ENCODE measurements around the gene AMOT. TPM values are rescaled to one million over a fixed set of nuclear protein-coding genes. Genes with fewer than 3 reads are reported as not detected.

AMOT gene
- total RNA-seq, 2 experiments from 2014 or later = 0.69 to 0.79 TPM

DNA sequence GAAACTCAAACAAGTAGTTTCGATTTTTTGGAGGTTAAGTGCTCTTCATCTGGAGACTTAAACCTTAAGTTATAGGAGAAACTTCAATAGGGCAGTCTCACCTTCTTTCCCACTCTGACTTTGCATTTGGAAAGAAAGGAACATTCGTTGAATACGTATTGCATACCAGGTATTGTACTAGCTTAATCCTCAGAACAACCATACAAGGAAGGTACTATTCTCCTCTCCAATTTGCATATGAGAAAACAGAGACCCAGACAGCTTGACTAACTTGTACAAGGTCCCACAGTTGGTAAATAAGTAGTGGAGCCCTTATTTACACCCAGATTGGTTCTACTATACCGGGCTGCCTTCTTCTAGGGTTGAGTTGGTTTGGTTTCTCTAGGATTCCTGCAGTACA, 32.6 kb downstream of the AMOT start:
- Mint-ChIP-seq H3K27me3 (no peaks in the 10 kb centered on the region), H3K4me3 (no peak overlapping the region), H3K4me1 (no peaks in the 10 kb centered on the region), H3K27ac (no peak overlapping the region), H3K36me3 (ENCODE audit: low read depth) (no peaks in the 10 kb centered on the region), H3K9me3 (no peaks in the 10 kb centered on the region)
- no peak for DNase-seq
- ChIA-PET POLR2A (no interaction called here), CTCF (no interaction called here)

DNA sequence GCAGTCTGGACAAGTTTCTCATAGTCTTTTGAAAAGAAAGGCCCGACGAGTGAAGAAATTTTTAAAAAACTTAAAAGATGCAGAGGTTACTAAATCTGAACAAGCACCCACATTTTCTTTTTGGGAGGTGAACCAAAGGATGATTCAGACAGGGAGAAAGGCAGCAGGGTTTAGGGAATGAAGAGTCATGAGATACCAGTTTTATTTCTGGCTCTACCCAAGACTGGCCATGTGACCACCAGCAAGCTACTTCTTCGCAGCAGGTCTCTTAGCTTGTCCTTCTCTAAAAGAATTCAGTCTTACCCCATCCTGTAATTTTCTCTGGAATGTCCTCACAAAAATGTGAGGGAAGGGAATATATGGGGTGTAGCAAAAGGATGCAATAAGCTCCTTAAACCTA, 37.6 kb downstream of the AMOT start:
- no peak for DNase-seq
- no peaks in the 10 kb centered on the region for H3K27me3 Mint-ChIP-seq
- no peaks in the 10 kb centered on the region for H3K4me1 Mint-ChIP-seq
- no peak overlapping the region for H3K4me3 Mint-ChIP-seq
- H3K9me3 Mint-ChIP-seq = no peaks in the 10 kb centered on the region
- CTCF ChIA-PET = no interaction called here
- H3K36me3 Mint-ChIP-seq (ENCODE audit: low read depth) = no peaks in the 10 kb centered on the region
- POLR2A ChIA-PET = no interaction called here
- H3K27ac Mint-ChIP-seq = no peak overlapping the region

DNA sequence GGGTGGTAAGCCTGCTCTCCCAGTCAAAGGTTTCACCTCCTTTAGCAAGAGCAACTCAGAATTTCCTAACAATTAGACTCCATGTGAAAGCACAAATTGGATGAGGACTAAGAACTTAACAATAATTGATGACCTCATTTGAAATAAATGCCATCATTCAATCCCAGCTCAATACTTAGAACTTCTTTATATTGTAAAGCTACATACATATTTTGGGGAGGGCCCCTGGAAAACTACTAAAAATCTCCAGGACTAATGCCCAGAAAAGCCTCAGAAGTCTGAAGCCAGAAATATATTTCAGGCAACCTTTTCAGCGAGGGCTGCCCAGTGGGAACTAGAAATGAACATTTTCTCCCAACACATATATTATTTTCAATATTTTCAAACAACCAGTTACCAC, 38.1 kb downstream of the AMOT start:
- CTCF ChIA-PET = no interaction called here
- Mint-ChIP-seq H3K27me3 (no peaks in the 10 kb centered on the region), H3K4me1 (no peaks in the 10 kb centered on the region), H3K27ac (no peak overlapping the region), H3K9me3 (no peaks in the 10 kb centered on the region), H3K4me3 (no peak overlapping the region), H3K36me3 (ENCODE audit: low read depth) (no peaks in the 10 kb centered on the region)
- DNase-seq = no peak
- POLR2A ChIA-PET = no interaction called here

DNA sequence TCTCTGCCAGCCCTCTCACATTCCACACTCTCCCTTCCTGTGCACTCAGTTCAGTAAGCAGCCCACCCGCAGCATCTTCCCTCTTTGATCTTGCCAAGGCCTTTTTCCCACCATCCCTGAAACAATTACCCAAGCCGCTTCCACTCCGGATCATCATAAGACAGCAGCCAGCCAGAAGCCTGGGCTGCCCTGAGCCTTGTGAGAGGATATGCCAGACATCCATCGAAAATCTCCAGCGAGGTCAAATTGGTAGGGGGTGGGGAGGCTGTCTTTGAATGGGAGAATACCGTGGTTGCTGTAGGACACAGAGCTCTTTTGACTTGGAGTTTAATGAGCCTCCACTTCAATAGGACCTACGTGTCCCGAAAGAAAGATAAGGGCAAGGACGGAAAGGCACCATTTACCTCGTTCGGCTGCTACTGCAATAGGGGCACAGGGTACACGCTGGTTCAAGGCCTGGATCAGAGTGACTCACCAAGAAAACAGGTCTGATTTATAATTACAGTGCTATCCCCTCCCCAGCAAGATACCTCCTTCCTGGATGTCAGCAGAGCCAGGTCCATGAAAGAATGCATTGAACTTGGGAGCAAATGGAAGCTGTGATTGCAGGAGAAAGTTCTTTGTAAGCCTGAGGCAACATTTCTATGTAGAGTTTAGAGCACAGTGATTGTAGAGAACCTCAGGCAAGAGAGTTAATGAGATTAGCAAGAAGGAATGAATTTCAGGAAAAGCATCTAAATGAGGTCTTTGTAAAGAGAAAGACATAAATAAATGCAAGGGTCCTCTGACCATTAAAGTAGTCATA, 39.5 kb downstream of the AMOT start:
- H3K36me3 Mint-ChIP-seq (ENCODE audit: low read depth) = no peaks in the 10 kb centered on the region
- no peak overlapping the region for H3K4me3 Mint-ChIP-seq
- no peaks in the 10 kb centered on the region for H3K9me3 Mint-ChIP-seq
- no peaks in the 10 kb centered on the region for H3K4me1 Mint-ChIP-seq
- no peak for DNase-seq
- CTCF ChIA-PET = no interaction called here
- H3K27ac Mint-ChIP-seq = no peak overlapping the region
- H3K27me3 Mint-ChIP-seq = no peaks in the 10 kb centered on the region
- POLR2A ChIA-PET = no interaction called here

DNA sequence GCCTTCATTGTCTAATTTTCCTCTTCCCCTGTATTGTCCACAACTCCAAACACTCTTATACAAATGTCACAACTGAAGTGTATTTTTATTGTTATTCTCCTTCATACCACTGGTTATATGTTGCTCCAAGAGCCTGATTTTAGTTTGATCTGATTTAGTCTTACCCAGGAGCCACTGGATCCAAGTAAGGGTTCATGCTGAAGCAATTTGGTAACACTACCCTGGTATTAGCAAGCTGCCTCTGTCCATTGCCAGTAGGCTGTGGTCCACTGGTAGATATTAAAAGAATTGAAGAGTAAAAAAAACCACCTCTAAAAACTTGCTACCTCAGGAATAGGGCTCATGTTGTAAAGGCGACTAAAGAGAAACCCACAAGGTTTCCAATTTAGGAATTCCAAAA, 41.2 kb downstream of the AMOT start:
- Mint-ChIP-seq H3K27ac (no peak overlapping the region), H3K36me3 (ENCODE audit: low read depth) (no peaks in the 10 kb centered on the region), H3K27me3 (no peaks in the 10 kb centered on the region), H3K4me3 (no peak overlapping the region), H3K4me1 (no peaks in the 10 kb centered on the region), H3K9me3 (no peaks in the 10 kb centered on the region)
- ChIA-PET CTCF (interaction anchor here (0.8 kb wide), 1 partner anchor 9 kb away, joined by 3 read pairs; no protein-coding TSS in a partner anchor), POLR2A (no interaction called here)
- no peak for DNase-seq

DNA sequence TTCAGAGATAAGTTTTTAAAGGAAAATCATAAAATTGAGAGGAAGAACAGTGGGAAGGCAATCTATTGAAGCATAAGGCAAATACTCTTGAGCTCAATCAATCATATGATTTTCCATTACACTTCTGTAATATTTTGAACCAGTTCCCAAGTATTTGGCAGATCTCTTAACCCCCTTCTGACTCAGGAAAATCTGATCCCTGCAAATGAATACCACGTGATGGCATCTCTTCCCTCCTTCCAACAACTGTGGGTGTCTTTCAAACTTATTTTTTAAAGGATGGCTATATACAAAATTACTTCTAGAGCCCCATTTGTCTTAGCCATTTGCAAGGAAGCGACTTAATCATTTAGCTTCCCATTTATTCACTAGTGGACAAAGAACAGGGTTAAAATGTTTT, 41.9 kb downstream of the AMOT start:
- Mint-ChIP-seq H3K36me3 (ENCODE audit: low read depth) (no peaks in the 10 kb centered on the region), H3K27ac (no peak overlapping the region), H3K9me3 (no peaks in the 10 kb centered on the region), H3K27me3 (no peaks in the 10 kb centered on the region), H3K4me1 (no peaks in the 10 kb centered on the region), H3K4me3 (no peak overlapping the region)
- CTCF ChIA-PET = interaction anchor here (0.8 kb wide), 1 partner anchor 8 kb away, joined by 3 read pairs; no protein-coding TSS in a partner anchor
- no peak for DNase-seq
- POLR2A ChIA-PET = no interaction called here

DNA sequence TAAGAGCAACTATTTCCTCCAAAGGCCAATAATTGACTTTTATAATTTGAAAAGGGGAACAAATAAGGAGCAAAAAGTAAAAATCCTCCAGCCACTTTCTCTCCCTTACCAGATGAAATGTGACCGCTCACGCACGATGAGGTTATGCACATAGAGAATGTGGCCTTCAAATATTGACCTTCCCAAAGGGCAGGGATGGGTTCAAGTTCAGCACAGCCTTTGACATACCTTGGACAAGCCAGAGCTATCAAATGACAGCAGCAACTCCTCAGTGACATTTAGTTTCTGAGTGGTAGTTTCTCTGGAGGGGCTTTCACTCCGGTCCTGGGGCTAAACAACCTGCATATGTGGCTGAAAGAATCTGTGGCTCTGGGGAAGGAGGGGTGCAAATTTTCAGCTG, 50.7 kb downstream of the AMOT start:
- no peaks in the 10 kb centered on the region for H3K9me3 Mint-ChIP-seq
- no peak overlapping the region for H3K4me3 Mint-ChIP-seq
- H3K4me1 Mint-ChIP-seq = no peaks in the 10 kb centered on the region
- no peak for DNase-seq
- ChIA-PET POLR2A (no interaction called here), CTCF (interaction anchor here (0.8 kb wide), 1 partner anchor 9 kb away, joined by 3 read pairs; no protein-coding TSS in a partner anchor)
- no peaks in the 10 kb centered on the region for H3K27me3 Mint-ChIP-seq
- no peak overlapping the region for H3K27ac Mint-ChIP-seq
- H3K36me3 Mint-ChIP-seq (ENCODE audit: low read depth) = no peaks in the 10 kb centered on the region

DNA sequence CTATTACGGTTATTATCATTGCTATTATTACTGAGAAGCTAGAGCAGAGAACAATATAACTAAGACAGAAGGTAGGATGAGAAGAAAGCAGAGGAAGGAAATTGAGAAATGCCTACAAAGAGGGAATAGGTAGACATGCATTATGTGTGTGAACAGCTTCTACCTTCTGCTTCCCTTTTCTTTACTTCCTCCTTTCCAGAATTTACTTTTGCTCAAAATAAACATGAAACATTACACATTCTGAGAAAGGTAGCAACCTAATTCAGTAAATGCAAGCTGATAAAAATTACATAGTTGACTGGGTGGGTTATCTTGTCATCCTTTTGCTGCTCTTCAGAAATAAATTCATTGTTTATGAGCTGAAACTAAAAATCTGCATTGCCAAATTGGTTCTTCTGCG, 54.6 kb downstream of the AMOT start:
- no peaks in the 10 kb centered on the region for H3K36me3 Mint-ChIP-seq (ENCODE audit: low read depth)
- no peak for DNase-seq
- CTCF ChIA-PET = no interaction called here

DNA sequence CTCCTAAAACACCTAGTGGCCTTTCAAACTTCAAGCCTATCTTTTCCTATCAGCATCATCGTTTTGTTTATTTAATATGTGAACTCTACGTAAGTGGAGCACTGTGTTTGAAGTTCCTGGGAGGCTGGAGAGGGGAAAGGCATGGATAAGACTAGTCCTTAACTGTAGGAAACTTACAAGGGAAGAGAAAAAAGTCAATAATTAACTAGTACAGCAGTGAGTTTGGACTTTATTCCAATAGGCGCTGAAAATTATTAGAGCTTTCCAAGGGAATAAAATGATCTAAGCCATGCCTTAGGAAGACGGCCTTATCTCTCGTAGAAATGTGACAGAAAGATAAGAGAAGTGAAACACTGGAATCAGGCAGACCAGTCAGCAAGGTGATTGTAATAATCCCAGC, 55.3 kb downstream of the AMOT start:
- ChIA-PET POLR2A (no interaction called here), CTCF (no interaction called here)
- Mint-ChIP-seq H3K27me3 (no peaks in the 10 kb centered on the region), H3K4me1 (no peaks in the 10 kb centered on the region), H3K9me3 (no peaks in the 10 kb centered on the region), H3K36me3 (ENCODE audit: low read depth) (no peaks in the 10 kb centered on the region), H3K27ac (no peak overlapping the region), H3K4me3 (no peak overlapping the region)
- no peak for DNase-seq

More for the DNA sequence above, 54.6 kb downstream of the AMOT start:
- Mint-ChIP-seq H3K4me3 (no peak overlapping the region), H3K9me3 (no peaks in the 10 kb centered on the region), H3K27ac (no peak overlapping the region), H3K27me3 (no peaks in the 10 kb centered on the region), H3K4me1 (no peaks in the 10 kb centered on the region)
- POLR2A ChIA-PET = no interaction called here

DNA sequence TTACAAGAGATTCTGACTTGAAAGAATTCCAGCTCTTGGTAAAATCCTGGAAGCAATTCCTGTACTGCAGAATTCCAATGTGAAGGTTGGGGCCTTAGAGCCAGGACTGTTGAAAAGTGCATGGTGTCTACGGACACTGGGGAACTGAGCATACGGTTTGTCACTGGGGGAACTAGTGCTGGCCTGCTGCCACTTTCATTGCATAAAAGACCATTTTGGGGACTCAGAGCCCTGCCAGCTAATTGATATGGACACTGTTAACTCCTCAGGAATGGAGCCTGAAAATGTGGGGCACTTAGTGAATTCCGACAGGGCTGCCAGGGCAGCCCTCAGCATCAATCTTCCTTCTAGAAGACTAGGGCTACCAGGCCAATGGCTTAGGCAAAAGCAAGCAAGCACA, 55.9 kb downstream of the AMOT start:
- Mint-ChIP-seq H3K27ac (no peak overlapping the region), H3K36me3 (ENCODE audit: low read depth) (no peaks in the 10 kb centered on the region), H3K9me3 (no peaks in the 10 kb centered on the region), H3K27me3 (no peaks in the 10 kb centered on the region), H3K4me3 (no peak overlapping the region), H3K4me1 (no peaks in the 10 kb centered on the region)
- ChIA-PET CTCF (interaction anchor here (0.6 to 1.4 kb wide), 2 partner anchors 137 to 146 kb away, joined by 3 read pairs; no protein-coding TSS in a partner anchor), POLR2A (no interaction called here)
- DNase-seq = no peak

DNA sequence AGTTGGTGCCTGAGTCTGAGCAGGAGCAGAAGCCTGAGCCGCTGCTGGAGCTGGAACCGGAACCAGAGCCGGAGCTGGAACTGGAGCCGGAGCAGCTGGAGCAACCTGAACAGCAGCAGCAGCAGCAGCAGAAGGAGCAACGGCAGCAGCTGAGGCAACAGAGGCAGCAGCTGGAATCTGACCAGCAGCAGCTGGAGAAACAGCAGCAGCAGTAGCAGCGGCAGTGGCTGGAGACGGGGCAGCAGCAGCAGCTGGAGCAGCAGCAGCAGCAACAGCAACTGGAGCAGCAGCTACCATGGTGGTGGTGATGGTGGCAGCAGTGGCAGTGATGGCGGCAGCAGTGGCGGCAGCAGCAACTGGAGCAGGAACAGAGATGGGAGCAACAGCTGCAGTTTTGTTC, 61.5 kb downstream of the AMOT start:
- H3K4me1 Mint-ChIP-seq = no peaks in the 10 kb centered on the region
- CTCF ChIA-PET = no interaction called here

DNA sequence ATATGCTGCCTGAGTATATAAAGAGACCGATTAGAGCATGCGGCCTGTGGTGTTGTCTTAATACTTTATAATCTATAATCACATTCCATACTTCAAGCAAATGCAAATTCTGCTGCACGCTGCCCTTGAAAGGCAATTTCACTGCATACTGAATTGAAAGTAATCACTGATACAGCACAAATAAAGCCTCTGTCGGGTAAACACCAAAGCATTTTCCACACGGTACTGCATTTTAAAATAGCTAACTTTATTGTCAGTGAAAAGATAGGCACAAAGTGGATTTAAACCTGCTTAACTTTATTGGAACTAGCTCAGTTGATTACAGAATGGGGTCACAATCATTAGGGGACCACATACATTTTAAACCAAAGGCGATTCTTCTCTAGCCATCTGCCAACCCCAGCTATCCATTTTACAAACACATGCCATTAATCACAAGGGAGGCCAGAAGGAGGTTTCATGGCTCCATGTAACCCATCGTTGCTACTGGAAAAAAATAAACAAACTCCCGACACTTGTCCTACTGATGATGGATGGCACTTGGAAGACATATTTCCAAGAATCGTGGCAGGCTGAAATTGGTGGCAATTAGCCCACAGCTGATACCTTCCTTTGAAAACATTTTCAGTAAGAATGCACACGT, 65.9 kb downstream of the AMOT start:
- H3K9me3 Mint-ChIP-seq = no peaks in the 10 kb centered on the region
- CTCF ChIA-PET = no interaction called here
- POLR2A ChIA-PET = no interaction called here
- H3K4me3 Mint-ChIP-seq = no peak overlapping the region
- no peak for DNase-seq
- no peaks in the 10 kb centered on the region for H3K4me1 Mint-ChIP-seq
- H3K27ac Mint-ChIP-seq = no peak overlapping the region
- no peaks in the 10 kb centered on the region for H3K36me3 Mint-ChIP-seq (ENCODE audit: low read depth)
- H3K27me3 Mint-ChIP-seq = no peaks in the 10 kb centered on the region

More for the DNA sequence above, 61.5 kb downstream of the AMOT start:
- H3K27me3 Mint-ChIP-seq = no peaks in the 10 kb centered on the region
- DNase-seq = no peak
- no peak overlapping the region for H3K4me3 Mint-ChIP-seq
- POLR2A ChIA-PET = no interaction called here
- no peaks in the 10 kb centered on the region for H3K36me3 Mint-ChIP-seq (ENCODE audit: low read depth)
- H3K9me3 Mint-ChIP-seq = no peaks in the 10 kb centered on the region
- no peak overlapping the region for H3K27ac Mint-ChIP-seq

DNA sequence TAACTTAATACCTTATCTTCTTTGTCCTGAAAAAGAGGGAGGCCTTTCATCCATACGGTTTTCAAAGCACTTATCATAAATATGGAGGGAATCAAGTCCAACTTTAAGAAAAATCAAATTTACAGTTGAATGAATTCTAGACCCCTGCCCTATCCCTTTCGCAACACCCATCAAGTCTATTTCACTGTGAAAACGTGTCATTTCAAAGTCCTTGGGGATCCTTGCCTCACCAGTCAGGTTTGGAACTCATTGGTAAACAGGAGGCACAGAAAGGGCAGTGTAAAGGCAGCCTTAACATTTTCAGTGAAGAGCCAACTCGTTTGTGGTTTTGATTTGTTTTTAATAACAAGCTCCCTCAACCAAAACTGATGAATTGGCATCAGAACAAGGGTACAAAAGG, 66.5 kb downstream of the AMOT start:
- Mint-ChIP-seq H3K9me3 (no peaks in the 10 kb centered on the region), H3K27ac (no peak overlapping the region), H3K4me1 (no peaks in the 10 kb centered on the region), H3K4me3 (no peak overlapping the region), H3K27me3 (no peaks in the 10 kb centered on the region), H3K36me3 (ENCODE audit: low read depth) (no peaks in the 10 kb centered on the region)
- ChIA-PET POLR2A (no interaction called here), CTCF (no interaction called here)
- no peak for DNase-seq

DNA sequence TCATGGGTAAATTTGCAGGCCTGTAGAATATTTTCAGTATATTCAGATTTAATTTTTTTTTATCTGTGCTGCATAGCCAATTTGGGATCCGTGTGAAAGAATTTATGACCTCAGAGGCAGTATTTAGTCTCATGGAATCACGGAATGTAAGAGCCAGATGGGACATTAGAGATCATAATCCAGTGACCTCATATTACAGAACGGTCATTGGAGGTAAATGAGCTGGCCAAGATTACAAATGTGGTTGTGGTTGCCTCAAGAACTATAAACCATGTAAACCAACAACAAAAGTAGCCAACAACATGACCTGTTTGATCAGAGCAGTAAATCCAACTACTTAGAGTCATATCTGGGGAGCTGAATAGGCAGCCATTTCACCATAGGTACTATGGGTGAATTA, 71.6 kb downstream of the AMOT start:
- Mint-ChIP-seq H3K4me1 (no peaks in the 10 kb centered on the region), H3K4me3 (no peak overlapping the region), H3K27ac (no peak overlapping the region), H3K9me3 (no peaks in the 10 kb centered on the region), H3K36me3 (ENCODE audit: low read depth) (no peaks in the 10 kb centered on the region), H3K27me3 (no peaks in the 10 kb centered on the region)
- CTCF ChIA-PET = no interaction called here
- no peak for DNase-seq
- POLR2A ChIA-PET = no interaction called here
